Ecto neural progenitor cell (in vitro differentiated cells): Measurements from ENCODE around the gene NHLRC4.
A peak's percentile ranks its signal among the peaks of the same experiment; 100 is the strongest.

Experiments
- DNase-seq: peaks from one replicate; pipeline ENCODE4 v3.0.0-alpha.2; 2018; ENCODE audit warnings: low spot score

Gene NHLRC4

GRCh38 chr16:530111-530817 is 36.5 kb upstream of the NHLRC4 start:
- DNase-seq: no peak

- DNase-seq: no peak
These were observed 35.2 kb upstream of the NHLRC4 start for GRCh38 chr16:531494-532125.

GRCh38 chr16:533391-534123 is 33.2 kb upstream of the NHLRC4 start:
- no peak for DNase-seq

- DNase-seq: no peak
These were observed 32.7 kb upstream of the NHLRC4 start for GRCh38 chr16:534135-534534.

- DNase-seq: no peak
These were observed 31.9 kb upstream of the NHLRC4 start for GRCh38 chr16:534856-535445.

GRCh38 chr16:535446-536405 is 31.1 kb upstream of the NHLRC4 start:
- no peak for DNase-seq

GRCh38 chr16:536746-537145 is 30.1 kb upstream of the NHLRC4 start:
- DNase-seq: no peak

- DNase-seq: no peak
These were observed 29.1 kb upstream of the NHLRC4 start for GRCh38 chr16:537415-538335.

GRCh38 chr16:539901-540530 is 26.8 kb upstream of the NHLRC4 start:
- no peak for DNase-seq

- DNase-seq: no peak
These were observed 26.0 kb upstream of the NHLRC4 start for GRCh38 chr16:540645-541340.

GRCh38 chr16:543301-544164 is 23.3 kb upstream of the NHLRC4 start:
- DNase-seq: no peak

GRCh38 chr16:544517-544916 is 22.3 kb upstream of the NHLRC4 start:
- DNase-seq: no peak

- peak; percentile 79 for DNase-seq
These were observed 19.7 kb upstream of the NHLRC4 start for GRCh38 chr16:546909-547770.

- no peak for DNase-seq
These were observed 18.2 kb upstream of the NHLRC4 start for GRCh38 chr16:548586-548985.

- no peak for DNase-seq
These were observed 17.1 kb upstream of the NHLRC4 start for GRCh38 chr16:549544-550263.

GRCh38 chr16:551210-551609 is 15.6 kb upstream of the NHLRC4 start:
- DNase-seq: no peak

- no peak for DNase-seq
These were observed 14.6 kb upstream of the NHLRC4 start for GRCh38 chr16:552171-552570.
